Measurements from ENCODE around the gene ANXA9.

The ANXA9 gene

GRCh38 chr1:150974580-150975478 lies 7.3 kb upstream of the ANXA9 start, which contains the start of gene CERS2:
TSS of gene CERS2 (minus strand) at chr1:150974835. CDS start at chr1:150969090, 5,745 bp downstream.
- DNase-seq = peak; percentile 68

- DNase-seq = no peak
These were observed 5.7 kb upstream of the ANXA9 start for GRCh38 chr1:150976401-150976821.

- DNase-seq = peak; percentile 82
These were observed 5.0 kb upstream of the ANXA9 start for GRCh38 chr1:150976879-150977694.

GRCh38 chr1:150979092-150980056 lies 2.7 kb upstream of the ANXA9 start:
- peak; percentile 60 for DNase-seq

- DNase-seq = peak; percentile 95
These were observed 801 bp upstream of the ANXA9 start for GRCh38 chr1:150981177-150981804.

GRCh38 chr1:150985179-150985825 lies 3.2 kb downstream of the ANXA9 start:
- no peak for DNase-seq

- peak; percentile 43 for DNase-seq
These were observed 5.8 kb downstream of the ANXA9 start for GRCh38 chr1:150987924-150988323.

GRCh38 chr1:150992626-150993025 lies 10.5 kb downstream of the ANXA9 start:
- DNase-seq = no peak

GRCh38 chr1:150994248-150994647 lies 12.2 kb downstream of the ANXA9 start:
- no peak for DNase-seq

GRCh38 chr1:150995460-150995859 lies 13.4 kb downstream of the ANXA9 start:
- DNase-seq = no peak

- no peak for DNase-seq
These were observed 13.8 kb downstream of the ANXA9 start for GRCh38 chr1:150995896-150996295.

- DNase-seq = no peak
These were observed 15.2 kb downstream of the ANXA9 start for GRCh38 chr1:150997126-150997872.

GRCh38 chr1:150997949-150998348 lies 15.9 kb downstream of the ANXA9 start:
- DNase-seq = peak; percentile 27

GRCh38 chr1:150999051-150999674 lies 17.1 kb downstream of the ANXA9 start:
- no peak for DNase-seq

GRCh38 chr1:150999926-151000325 lies 17.8 kb downstream of the ANXA9 start:
- DNase-seq = no peak

GRCh38 chr1:151000408-151000807 lies 18.3 kb downstream of the ANXA9 start:
- no peak for DNase-seq

GRCh38 chr1:151001602-151002001 lies 19.5 kb downstream of the ANXA9 start:
- DNase-seq = no peak

- no peak for DNase-seq
These were observed 20.0 kb downstream of the ANXA9 start for GRCh38 chr1:151002051-151002450.

GRCh38 chr1:151002611-151003010 lies 20.5 kb downstream of the ANXA9 start:
- no peak for DNase-seq

GRCh38 chr1:151003180-151003579 lies 21.1 kb downstream of the ANXA9 start:
- DNase-seq = no peak

Data from NCI-H510A (cell line).